ENCODE results near the gene GTF2A2.

The GTF2A2 gene

DNA sequence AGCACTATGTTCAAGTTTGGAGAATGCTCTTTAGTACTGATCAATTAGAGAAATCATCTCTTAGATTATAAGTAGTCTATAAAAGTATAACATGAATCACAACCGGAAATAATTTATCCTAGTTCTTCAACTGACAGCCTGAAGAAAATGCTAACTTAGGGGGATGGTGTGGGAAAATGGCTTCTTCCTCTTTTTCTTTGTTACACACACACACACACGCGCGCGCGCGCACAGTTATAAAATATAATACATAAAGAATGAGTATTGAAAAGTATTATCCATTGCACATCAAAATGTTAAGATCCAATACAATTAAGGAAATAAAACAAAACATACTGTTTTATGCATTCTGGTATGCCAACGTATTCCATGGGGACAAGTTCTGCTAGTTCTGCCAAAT lies 11.2 kb upstream of the GTF2A2 start:
- DNase-seq (ENCODE audit: extremely low read depth, low read depth) = no peak
- TF ChIP-seq, protein P1, sequence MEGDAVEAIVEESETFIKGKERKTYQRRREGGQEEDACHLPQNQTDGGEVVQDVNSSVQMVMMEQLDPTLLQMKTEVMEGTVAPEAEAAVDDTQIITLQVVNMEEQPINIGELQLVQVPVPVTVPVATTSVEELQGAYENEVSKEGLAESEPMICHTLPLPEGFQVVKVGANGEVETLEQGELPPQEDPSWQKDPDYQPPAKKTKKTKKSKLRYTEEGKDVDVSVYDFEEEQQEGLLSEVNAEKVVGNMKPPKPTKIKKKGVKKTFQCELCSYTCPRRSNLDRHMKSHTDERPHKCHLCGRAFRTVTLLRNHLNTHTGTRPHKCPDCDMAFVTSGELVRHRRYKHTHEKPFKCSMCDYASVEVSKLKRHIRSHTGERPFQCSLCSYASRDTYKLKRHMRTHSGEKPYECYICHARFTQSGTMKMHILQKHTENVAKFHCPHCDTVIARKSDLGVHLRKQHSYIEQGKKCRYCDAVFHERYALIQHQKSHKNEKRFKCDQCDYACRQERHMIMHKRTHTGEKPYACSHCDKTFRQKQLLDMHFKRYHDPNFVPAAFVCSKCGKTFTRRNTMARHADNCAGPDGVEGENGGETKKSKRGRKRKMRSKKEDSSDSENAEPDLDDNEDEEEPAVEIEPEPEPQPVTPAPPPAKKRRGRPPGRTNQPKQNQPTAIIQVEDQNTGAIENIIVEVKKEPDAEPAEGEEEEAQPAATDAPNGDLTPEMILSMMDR (IDR thresholded peaks at IDR 0.05; ENCODE audit: low read depth, low read length) = no peak

DNA sequence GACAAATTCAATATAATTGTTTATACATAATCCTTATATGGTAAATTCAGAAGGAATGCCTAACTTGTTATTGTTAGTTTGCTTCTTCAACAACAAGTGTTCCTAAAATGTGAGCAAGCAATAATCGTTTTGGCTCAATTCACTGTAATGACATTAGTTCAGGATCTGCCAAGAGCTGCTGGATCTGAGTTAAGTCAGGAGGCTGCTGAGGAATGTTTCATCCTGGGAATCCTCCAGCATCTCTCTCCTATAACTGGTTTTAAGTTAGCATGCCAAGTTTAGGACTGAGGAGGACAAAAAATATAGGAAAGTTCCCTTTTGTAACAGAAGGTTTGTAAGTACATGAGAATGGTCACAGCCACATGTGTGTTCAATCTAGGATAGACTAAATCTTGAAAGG lies 4.9 kb upstream of the GTF2A2 start:
- DNase-seq (ENCODE audit: extremely low read depth, low read depth) = peak; percentile 37
- TF ChIP-seq, protein P1 (IDR thresholded peaks at IDR 0.05; ENCODE audit: low read depth, low read length) = no peak

DNA sequence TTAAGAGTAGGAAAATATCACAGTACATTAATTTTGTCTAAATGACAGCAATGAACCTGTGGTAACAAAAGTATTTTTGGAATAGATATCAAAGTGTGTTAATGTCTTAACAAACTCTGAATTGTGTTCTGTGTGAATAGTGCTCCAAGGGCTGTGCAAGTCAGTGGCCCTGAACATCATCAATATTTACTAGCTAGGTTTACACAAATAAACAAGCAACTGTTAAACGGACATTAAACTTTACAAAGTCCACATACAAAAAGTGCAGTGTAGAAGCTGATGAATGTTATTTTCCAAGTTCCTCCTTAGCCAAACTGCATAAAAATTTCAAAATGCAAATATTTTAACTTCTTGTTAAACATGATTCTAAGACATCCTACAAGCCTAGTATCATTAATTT lies 2.1 kb upstream of the GTF2A2 start:
- TF ChIP-seq, protein P1 (IDR thresholded peaks at IDR 0.05; ENCODE audit: low read depth, low read length) = no peak
- no peak for DNase-seq (ENCODE audit: extremely low read depth, low read depth)

DNA sequence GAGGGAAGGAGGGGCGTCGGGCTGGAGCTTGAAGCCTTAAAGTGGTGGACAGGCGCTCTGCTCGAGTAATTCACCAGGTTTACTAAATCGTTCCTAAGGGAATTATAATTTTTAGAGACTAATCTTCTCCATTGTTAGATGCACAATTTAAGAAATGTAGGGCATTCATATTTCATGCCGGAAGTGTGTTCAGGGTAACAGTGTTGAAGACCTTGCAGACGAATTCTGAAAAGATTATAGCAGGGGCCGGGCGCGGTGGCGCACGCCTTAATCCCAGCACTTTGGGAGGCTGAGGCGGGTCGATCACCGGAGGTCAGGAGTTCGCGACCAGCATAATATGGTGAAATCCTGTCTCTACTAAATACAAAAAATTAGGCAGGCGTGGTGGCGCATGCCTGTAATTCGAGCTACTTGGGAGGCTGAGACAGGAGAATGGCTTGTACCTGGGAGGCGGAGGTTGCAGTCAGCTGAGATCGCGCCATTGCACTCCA lies 365 bp upstream of the GTF2A2 start:
- DNase-seq (ENCODE audit: extremely low read depth, low read depth) = no peak
- TF ChIP-seq, protein P1 (IDR thresholded peaks at IDR 0.05; ENCODE audit: low read depth, low read length) = no peak

DNA sequence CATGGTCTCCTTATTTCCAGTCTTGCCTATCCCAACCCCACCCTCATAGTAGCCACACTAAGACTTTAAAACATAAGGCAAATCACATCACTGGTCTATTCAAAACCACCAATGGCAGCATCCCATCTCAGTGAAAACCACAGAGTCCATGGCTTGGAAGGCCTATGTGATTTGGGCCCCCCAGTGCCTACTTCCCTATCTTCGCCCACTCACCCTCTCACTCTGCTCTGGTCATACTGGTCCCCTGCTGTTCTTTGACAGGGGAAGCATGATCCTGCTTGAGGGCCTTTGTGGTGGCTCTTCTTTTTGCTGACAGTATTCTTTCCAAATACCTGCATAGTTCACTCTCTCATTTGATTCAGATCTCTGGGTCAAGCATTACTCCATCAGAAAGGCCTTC lies 3.3 kb downstream of the GTF2A2 start:
- TF ChIP-seq, protein P1 (IDR thresholded peaks at IDR 0.05; ENCODE audit: low read depth, low read length) = no peak
- DNase-seq (ENCODE audit: extremely low read depth, low read depth) = no peak

DNA sequence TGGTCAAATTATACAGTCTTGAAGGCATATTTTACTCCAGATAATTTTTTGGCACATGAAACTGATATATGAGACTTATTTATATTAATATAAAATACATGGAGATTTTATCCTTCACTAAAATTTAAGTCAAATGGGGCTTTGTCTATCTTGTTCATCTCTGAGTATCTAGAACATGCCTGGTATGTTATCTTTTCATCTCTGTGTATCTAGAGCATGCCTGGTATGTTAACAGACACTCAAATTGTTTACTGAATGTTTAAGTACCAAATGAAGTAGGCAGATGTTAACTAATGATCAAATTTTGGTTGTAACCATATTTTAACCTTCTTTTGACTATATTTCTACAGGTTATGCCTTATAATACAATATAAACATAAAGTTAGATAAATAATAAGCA lies 7.7 kb downstream of the GTF2A2 start:
- DNase-seq (ENCODE audit: extremely low read depth, low read depth) = no peak
- TF ChIP-seq, protein P1 (IDR thresholded peaks at IDR 0.05; ENCODE audit: low read depth, low read length) = no peak

DNA sequence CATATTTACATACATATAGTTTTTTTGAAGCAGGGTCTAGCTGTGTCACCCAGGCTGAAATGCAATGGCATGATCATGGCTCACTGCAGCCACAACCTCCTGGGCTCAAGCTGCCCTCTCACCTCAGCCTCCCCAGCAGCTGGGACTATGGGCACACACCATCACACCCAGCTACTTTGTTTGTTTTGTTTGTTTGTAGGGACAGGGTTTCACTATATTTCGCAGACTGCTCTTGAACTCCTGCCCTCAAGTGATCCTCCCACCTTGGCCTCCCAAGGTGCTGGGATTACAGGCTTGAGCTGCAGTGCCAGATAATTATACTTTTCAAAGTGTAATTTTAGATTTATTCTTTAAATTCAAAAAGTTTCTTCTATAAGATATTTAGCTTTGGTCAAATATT lies 10.2 kb downstream of the GTF2A2 start:
- TF ChIP-seq, protein P1 (IDR thresholded peaks at IDR 0.05; ENCODE audit: low read depth, low read length) = no peak
- no peak for DNase-seq (ENCODE audit: extremely low read depth, low read depth)
